NCI-H774 (cell line): ENCODE measurements around the gene SLC35E3.
"Not testable (repeated sequence)": the region's sequence is repeated elsewhere in the genome, so short reads cannot be mapped to it uniquely, and the experiment has no call there.

Experiments
- DNase-seq: peaks from one replicate; lab custom pipeline; 2025; lab: John Stamatoyannopoulos, UW

Gene SLC35E3

DNA sequence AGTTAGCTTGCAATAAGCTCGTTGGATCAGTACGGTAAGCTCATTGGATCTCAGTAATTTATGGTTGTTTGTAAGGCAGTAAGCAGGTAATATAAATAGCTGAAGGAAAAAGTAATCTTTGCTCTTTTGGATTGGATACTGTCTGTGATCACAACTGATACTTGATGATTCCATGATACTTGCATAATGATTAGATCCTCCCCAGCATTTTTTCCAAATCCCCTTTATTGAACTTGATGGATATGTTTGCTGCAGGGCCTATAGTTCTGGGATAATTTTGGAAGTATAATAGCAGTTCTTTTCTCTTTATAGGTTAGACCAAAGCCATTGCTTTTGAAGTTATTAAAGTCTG lies 67.2 kb downstream of the SLC35E3 start:
- no peak for DNase-seq

DNA sequence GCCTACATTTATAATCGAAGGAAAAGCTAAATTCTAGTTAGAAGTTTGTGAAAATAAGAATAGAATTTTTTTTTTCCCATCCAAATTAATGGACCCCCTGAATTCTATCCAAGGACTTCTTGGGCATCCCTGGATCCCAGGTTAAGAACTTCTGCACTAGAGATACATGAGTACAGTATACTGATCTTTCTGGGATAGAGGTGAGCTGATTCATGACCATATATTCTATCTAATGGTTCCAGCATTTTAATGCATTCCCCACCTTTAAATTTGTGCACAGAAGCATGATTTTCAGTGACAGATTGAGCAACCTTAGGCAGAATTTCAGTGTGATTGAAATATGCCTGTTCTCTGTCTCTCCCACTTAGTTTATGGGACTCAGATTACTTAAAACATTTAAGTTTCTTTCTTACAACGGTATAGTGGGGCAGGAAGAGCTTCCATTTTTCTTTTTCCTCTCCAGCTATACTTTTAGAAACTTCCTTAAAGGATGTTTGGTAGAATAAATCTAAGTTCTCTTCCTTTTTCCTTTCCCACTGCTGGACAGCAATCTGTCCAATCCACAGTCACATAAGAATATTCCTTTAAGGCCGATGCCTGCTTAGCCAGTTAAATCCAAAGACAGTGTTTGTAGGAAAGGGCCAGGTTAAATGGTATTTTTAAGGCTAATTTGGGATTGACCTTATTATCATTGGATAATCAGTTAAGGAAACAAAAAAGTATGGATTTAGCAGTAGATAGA lies 68.7 kb downstream of the SLC35E3 start:
- no peak for DNase-seq

DNA sequence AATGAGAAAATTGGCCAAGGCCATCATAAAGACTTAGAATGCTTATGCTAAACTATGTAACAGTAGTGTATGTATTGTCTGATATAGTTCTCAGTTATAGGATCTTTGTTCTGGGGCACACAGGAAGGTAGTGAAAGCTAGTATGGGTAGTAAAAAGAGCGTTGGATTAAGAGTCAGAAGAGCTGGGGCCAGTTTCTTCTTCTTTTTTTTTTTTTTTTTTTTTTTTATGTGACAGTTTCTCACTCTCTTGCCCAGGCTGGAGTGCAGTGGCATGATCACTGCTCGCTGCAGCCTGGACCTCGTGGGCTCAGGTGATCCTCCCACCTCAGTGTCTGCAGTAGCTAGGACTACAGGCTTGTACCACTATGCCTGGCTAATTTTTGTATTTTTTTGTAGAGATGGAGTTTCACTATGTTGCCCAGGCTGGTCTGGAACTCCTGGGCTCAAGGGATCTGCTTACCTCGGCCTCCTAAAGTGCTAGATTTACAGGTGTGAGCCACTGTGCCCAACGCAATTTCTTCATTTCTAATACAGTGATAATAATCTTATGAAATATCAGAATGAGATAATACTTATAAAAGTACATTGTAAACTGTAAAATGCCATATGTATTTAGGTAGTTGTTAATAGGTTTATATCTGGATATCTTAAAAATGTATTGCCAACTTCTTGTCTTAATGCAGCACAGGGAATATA lies 69.4 kb downstream of the SLC35E3 start:
- no peak for DNase-seq

DNA sequence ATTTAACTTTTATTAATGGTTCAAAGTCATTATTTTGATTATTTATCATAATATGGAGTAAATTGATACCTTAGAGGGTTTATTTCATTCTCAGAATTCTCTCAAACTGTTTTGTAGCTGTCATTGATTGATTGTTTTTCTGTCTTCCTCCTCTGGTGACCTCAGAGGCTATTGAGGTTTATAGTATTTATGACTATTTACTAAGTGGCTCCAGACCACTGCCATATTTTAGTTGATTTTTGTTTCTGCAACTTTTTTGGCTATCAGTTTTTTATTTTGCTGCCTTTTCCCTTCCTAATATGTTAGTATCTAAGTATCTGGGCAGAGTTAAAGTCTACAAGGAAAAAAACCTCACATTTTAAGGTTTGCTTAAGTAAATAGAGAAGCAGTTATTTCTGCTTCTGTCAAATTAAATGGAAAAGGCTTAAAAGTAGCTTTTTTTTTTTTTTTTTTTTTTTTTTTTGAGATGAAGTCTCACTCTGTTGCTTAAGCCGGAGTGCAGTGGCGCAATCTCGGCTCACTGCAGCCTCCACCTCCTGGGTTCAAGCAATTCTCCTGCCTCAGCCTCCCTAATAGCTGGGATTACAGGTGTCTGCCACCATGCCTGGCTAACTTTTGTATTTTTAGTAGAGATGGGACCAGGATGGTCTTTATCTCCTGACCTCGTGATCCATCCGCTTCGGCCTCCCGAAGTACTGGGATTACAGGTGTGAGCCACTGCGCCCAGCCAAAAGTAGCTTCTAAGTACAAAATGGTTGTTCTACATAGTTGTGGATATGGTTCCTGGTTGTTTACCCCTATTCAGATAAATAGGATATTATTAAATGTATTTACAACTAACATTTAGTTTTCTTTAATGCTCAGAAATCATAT lies 70.2 kb downstream of the SLC35E3 start:
- DNase-seq = no peak

DNA sequence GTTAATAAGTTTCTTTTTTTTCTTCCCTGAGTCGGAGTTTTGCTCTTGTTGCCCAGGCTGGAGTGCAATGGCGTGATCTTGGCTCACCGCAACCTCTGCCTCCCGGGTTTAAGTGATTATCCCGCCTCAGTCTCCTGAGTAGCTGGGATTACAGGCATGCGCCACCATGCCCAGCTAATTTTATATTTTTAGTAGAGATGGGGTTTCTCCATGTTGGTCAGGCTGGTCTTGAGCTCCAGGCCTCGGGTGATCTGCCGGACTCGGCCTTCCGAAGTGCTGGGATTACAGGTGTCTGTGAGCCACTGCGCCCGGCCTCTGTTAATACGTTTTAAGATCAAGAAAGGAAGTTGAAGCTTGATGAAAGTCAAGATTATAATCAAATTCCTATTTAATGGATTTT lies 73.5 kb downstream of the SLC35E3 start:
- not testable (repeated sequence) for DNase-seq

DNA sequence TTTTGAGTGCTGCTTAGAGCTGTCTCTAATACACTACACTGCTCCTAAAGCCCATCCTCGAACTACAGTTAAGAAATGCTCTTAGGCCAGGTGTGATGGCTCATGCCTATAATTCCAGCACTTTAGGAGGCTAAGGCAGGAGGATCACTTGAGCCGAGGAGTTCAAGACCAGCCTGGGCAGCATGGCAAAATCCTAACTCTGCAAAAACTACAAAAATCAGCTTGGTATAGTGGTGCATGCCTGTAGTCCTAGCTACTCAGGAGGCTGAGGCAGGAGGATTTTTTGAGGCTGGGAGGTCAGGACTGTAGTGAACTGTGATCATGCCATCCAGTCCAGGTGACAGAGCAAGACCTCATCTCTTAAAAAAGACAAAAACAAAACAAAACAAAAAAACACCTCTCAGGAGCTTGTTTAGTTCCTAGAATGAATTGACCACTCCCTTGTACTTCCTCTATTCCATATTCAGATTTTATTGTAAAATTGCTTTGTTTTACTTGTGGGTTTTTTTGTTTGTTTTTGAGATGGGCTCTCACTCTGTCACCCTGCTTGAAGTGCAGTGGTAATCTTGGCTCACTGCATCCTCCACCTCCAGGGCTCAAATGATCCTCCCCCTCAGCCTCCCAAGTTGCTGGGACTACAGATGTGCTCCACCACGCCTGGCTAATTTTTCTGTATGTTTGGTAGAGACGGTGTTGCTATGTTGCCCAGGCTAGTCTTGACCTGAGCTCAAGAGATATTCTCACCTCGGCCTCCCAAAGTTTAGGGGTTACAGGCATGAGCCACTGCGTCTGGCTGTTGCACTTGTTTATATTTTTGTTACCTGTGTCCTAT lies 75.6 kb downstream of the SLC35E3 start:
- no peak for DNase-seq

DNA sequence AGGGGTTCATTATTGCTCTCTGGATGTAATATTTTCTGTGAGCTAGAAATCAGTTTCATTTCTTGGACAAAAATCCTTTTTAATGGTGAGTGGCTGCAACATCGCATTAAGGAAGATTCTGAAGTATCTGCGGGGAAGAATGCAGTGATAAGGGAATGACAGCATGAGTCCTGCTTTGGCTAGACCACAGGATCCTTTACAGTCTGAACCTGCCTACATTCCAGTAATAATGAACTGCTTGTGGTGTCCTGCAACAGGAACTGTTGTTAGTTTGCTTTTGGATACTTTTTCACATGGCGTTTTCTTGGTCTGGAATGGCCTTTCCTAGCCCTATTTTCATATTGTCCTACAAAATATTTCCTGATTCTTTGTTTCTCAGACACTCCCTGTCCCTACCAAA lies 77.7 kb downstream of the SLC35E3 start:
- DNase-seq = no peak

DNA sequence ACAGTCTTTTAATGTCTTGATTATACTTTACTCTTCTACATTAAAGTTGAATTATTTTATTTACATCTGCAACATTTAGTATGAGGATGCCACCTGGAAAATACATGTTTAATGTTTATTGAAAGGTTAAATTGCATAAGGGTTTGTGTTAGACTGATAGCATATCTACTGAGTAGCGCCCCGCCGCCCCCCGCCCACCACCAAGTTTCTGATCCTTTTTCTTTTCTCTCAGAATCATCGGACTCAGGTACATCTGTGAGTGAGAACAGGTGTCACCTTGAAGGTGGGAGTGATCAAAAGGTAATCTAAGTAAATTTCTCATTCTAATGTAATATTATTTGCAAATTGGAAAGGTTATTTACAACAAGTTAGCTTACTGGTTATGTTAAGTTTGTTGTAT lies 78.2 kb downstream of the SLC35E3 start:
- no peak for DNase-seq

DNA sequence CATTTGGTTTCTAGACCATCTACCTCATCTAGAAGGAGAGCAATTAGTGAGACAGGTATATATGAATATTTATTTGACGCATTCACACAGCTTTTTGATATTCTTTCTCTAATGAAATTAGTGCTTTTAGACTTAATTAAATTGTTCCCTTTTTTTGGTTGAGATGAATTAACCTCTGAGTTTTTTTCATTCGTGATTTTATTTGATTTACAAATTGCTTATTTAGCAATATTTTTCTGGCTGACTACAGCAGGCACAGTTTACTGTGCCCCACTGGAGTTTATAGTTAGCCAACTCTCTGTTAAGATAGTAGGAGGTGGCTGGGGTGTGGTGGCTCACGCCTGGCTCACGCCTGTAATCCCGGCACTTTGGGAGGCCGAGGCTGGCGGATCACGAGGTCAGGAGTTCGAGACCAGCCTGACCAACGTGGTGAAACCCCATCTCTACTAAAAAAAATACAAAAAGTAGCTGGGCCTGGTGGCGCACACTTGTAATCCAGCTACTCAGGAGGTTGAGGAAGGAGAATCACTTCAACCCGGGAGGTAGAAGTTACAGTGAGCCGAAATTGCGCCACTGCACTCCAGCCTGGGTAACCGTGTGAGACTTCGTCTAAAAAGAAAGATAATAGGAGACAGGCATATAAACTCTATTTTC lies 78.7 kb downstream of the SLC35E3 start:
- DNase-seq = no peak

DNA sequence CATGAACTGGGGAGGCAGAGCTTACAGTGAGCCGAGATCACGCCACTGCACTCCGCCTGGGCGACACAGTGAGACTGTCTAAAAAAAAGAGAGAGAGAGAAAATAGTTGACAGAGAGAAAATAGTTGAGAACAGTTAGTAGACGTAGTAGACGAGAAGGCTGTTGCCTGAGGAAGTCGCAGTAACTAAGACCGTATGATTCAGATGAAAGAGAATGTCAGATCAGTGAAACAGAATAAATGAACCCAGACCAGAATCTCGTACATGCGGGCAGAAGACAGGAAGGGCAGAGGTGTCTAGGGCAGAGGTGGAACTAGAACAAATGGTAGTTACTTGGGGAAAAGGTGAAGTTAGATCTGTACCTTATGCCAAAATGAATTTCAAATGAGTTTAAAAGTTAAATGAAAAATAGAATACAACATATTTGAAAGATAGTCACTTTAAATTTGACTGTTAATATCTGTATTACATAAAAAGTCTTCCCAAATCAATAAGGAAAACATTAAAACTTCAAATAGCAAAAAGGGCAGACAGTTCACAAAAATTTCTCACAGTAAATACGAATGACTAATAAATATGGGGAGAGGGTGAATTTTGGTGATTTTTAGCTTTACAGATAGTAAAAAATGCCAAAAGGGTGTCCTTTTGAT lies 79.7 kb downstream of the SLC35E3 start:
- DNase-seq = no peak

DNA sequence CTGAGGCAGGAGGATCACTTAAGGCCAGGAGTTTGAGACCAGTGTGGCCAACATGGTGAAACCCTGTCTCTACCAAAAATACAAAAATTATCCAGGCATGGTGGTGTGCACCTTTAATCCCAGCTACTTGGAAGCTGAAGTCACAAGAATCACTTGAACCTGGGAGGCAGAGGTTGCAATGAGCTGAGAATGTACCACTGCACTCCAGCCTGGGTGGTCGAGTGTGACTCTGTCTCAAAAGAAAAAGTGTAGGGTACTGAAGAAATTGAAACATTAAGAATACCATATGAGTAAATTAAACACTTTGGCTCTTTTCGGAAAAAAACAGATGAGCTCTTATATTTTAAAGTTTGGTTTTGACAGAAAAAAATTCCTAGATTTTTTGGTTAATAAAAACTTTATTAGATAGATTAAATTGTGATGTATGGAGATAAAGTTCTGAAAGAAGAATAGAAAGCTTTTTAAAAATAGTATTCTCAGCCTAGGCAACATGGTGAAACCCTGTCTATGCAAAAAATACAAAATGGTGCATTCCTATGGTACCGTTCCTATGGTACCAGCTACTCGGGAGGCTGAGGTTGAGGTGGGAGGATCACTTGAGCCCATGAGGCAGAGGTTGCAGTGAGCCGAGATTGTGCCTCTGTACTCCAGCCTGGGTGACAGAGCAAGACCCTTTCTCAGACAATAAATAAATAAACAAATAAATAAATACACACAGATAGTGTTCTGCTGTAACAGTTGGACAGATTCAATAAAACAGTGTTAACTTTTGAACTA lies 82.1 kb downstream of the SLC35E3 start:
- DNase-seq = no peak

DNA sequence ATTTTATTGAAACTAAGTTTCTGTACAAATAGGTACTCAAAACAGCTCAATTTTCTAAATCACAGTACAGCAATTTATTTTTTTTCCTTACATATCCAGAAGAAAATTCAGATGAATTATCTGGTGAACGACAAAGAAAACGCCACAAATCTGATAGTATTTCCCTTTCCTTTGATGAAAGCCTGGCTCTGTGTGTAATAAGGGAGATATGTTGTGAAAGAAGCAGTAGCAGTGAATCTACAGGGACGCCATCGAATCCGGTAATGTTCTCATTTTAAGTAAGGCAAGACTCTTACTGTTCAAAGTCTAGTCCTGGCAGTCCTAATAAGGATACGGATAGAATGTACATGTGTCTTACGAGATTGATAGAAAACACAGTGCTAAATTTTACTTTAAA lies 82.7 kb downstream of the SLC35E3 start:
- no peak for DNase-seq
